GM20431 (cell line): ENCODE results near the gene ZSWIM1.

Experiments
- in situ Hi-C: fragments of 300-500 bp; cut with MseI, MboI; formaldehyde crosslinking; loops from one replicate; pipeline ENCODE4 v1.15.0; 2020; ENCODE audit warnings: low sequenced_read_pairs; ENCODE audit not compliant: unreplicated experiment

ZSWIM1 gene

GRCh38 chr20:45880988-45881788, at the start of gene ZSWIM1:
ZSWIM1 (plus strand) TSS chr20:45881227; CDS start chr20:45882593, 1,366 bp downstream.
- in situ Hi-C loops = no loop called here

DNA sequence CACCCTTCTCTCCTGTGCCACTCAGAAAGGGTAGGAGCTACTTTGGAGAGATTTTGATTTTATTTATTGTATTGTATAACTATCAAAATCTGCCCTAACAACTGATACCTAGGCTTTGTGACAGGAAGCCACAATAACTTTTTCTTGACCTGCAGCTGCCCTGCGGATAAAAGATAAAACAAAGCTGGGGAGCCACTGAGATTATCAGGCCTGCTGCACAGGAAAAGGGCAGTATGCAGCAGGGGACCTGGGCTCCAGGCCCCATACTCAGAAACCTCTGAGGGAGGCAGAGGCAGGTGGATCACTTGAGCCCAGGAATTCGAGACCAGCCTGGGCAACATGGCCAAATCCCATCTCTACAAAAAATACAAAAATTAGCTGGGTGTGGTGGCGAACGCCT, 48.4 kb upstream of the ZSWIM1 start:
- in situ Hi-C loops = no loop called here

DNA sequence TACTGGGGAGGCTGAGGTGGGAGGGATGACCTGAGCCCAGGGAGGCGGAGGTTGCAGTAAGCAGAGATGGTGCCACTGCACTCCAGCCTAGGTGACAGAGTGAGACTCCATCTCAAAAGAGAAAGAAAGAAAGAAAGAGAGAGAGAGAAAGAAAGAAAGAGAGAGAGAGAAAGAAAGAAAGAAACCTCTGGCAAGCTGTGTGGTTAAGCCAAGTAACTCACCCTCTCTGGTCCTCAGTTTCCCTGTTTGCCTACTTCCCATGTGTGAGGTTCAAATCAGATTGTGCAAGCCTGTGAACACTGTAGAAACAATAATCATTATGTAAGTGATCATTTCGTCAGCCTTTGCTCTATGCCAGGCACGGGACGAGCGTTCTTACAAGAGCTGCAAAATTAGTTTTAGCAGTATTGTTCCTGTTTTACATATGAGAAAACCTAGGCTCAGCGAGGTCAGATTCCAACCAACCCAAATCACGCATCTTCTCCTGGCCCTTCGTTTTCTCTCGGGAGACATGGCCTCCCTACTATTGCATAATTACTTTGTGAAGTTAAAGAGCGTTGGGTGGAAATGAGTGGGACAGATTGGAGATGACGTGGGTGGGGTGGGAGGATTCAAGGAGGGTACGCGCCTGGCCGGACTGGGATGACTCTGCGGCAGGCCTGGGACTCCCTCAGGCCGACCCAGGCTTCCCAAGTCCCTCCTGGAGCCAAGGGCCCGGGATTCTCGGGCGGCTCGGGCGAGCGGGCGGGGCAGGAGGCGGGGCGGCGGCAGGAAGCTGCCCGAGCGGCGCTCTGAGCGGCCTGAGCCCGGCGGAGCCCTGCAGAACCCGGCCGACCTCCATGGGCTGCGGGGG, 47.8 kb upstream of the ZSWIM1 start, which contains the start of gene SNX21:
Gene SNX21 (plus strand): TSS at position 770 of the 853 bp plus-strand sequence. CDS start 121 bp downstream, outside the sequence.
- in situ Hi-C loops = no loop called here

DNA sequence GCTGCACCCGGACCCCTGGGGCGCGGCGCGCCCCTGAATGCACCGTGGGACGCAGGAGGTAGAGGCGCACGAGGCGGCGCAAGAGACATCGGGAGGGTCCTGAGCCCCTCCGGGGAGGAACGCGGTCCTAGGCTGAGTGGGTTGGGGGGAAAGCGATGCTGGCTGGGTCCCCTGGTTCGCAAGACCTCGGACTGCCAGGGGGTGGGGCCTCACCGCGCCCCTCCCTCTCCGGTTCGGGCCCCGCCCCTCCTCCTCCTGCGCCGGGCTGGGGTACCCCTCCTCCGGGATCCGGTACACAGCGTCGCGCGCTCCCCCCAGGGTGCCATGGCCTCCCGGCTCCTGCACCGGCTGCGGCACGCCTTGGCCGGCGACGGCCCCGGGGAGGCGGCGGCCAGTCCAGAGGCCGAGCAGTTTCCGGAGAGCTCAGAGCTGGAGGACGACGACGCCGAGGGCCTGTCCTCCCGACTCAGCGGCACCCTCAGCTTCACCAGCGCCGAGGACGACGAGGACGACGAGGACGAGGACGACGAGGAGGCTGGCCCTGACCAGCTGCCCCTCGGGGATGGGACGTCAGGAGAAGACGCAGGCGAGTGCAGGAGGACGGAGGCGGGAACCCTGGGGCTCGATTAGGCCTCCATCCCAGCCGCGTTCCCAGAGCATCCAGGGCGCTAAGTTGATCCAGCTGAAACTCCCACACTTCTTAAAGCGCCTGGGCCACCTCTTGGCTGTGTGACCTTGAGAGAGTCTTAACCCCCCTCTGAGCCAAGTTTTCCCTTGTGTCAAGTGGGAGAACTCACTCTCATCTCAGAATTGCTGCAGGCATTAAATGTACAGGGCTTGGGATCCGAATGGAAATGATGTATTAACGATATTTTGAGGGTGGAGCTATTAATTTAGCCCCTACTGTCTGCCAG, 46.9 kb upstream of the ZSWIM1 start:
- in situ Hi-C loops = no loop called here

GRCh38 chr20:45834797-45835161, 46.2 kb upstream of the ZSWIM1 start:
- in situ Hi-C loops = no loop called here

DNA sequence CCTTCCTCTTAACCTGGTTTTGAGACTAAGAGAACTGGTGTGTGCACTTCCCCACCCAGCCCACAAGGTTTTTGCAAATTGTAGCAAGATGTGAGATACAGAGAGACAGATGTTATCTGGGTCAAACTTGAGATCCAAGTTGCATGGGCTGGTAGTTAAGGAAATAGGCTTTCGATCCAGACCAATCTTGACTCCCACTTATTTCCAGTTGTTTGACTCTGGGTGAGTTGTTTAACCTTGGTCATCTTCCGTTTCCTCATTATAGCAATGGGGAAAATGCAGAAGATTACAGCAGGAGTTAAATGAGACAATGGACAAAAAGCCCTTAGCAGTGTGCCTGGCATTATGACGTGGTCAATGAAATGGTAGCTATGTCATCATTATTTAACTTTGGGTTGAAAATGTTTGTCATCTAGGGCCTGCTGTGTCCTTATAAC, 45.7 kb upstream of the ZSWIM1 start:
- in situ Hi-C loops = no loop called here

GRCh38 chr20:45835825-45836224, 45.2 kb upstream of the ZSWIM1 start:
- in situ Hi-C loops = no loop called here

DNA sequence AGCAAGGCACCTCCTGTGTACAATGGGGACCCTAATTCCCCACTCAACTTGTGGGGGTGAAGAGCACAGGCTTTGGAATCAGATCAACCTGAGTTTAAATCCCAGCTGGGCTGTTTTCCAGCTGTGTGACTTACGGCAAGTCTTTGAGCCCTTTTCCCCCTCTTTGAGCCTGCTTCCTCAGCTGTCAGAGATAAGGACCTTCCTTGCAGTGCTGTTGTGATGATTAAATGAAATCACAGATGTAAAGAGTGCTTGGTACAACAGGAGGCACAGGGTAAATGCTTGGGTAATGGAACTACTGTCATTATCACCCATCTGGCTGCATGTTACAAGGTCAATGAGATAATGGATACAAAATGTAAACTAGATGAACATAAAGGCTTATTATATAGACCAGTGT, 44.2 kb upstream of the ZSWIM1 start:
- in situ Hi-C loops = no loop called here

- in situ Hi-C loops = no loop called here
These were observed 40.3 kb upstream of the ZSWIM1 start for GRCh38 chr20:45840700-45841198.

- in situ Hi-C loops = no loop called here
These were observed 39.5 kb upstream of the ZSWIM1 start for GRCh38 chr20:45841407-45842129.

GRCh38 chr20:45842169-45842812, 38.7 kb upstream of the ZSWIM1 start:
- in situ Hi-C loops = no loop called here

DNA sequence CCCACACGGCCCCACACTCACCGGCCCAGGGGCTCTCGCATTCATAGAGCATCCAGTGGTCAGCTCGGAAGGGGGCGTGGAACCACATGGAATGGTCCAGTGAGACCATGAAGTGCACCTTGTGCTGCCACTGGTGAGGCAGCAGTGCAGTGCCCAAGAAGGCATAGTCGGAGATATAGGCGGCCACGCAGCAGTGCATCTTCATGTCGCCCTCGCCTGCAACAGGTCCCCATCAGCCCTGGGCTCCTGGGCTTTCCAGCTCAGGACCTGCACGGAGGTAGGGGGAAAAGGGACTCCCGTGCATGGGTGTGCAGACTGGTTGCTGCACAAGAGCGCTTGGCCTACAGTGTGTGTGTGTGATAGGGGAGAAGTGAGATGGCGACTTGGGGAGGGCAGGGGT, 37.5 kb upstream of the ZSWIM1 start:
- in situ Hi-C loops = no loop called here

DNA sequence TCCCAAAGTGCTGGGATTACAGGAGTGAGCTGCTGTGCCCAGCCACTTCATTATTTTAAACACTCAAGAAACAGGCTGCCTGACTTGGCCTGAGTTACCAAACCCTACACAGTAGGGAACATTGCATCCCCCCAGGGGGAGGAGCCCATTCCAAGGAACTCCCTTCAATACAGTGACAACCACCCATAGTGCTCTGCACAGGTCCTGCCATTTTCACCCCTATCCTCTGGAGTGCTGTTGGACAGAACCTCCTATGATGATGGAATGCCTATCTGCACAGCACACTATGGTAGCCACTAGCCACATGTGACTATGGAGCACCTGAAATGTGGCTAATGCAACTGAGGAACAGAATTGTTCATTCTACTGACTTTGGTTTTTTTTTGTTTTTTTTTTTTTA, 35.6 kb upstream of the ZSWIM1 start:
- in situ Hi-C loops = no loop called here

- in situ Hi-C loops = no loop called here
These were observed 32.6 kb upstream of the ZSWIM1 start for GRCh38 chr20:45848421-45848820.

GRCh38 chr20:45848969-45849582, 32.0 kb upstream of the ZSWIM1 start:
- in situ Hi-C loops = no loop called here

- in situ Hi-C loops = no loop called here
These were observed 30.8 kb upstream of the ZSWIM1 start for GRCh38 chr20:45850238-45850637.

- in situ Hi-C loops = no loop called here
These were observed 30.1 kb upstream of the ZSWIM1 start for GRCh38 chr20:45850926-45851325.

DNA sequence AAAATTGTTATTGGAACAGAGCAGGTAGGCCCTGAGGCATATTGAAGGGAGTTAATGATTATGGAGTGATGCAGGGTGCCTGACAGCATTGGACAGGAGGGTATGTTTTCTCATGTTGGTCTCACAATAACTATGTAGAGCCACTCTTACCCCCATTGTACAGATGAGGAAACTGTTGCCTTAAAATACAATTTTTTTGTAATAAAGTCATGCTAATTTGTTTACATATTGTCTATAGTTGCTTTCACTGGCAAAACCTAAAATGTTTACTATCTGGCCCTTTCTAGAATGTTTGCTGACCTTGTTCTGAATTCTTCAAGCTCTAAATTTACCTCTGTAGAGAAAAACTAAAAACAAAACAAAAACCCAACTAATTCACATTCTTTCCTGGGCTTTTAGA, 29.5 kb upstream of the ZSWIM1 start:
- in situ Hi-C loops = no loop called here
